ENCODE data around the gene HCN2. TPM values are rescaled to one million over a fixed set of nuclear protein-coding genes. Genes with fewer than 3 reads are reported as not detected.

Gene HCN2
- total and polyA plus RNA-seq, 9 of the 15 experiments (the other 6 are each of a cell fraction or from before 2014, with no cell fraction given) = 0.29 to 4.2 (median 0.82) TPM; not detected in 2

DNA sequence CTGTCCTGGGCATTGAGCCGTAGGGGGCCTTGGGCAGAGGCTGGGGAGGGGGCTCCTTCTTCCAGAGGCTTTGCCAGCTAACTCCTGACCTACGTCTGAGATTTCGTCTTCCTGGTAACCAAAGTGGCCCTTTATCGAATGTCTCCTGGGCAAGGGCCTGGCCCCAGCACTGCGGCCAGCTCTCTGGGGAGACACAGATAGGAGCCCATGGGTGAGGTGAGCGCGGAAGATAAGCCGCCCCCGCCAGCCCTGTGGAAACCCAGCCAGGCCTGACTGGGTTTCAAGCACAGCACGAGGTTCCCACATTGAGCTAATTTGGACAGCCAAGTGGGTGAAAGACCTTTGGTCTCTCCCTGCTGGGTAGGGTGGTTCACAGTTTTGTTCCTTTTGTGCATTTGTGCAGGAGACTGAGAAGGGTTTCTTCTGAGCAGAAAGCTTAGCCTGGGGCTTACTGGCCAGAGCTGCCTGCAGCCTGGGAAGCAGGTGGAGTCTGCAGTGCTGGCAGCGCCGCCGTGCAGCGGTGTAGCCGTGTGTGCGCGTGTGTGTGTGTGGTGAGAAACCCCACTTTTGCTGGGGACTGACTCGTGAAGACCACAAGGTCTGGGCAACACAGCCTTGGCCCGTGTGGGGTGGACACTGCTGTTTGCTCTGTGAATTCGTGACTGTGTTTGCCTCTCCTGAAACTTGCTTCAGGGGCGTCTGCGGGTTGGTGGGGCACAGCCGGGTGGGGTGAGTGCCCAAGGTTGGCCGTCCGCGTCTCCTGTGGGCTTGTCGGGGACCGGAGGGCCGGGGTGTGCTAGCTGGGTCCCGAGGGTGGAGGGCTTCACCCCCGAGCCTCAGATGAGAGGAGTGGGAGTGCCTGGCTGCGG is 14.8 kb upstream of the HCN2 start (continued):
- TF ChIP-seq SIX5 (IDR thresholded peaks at IDR 0.05; ENCODE audit: borderline replicate concordance in 1 of 2, insufficient read depth in 1 of 2, low read depth in 1 of 2, low read length in 2 of 2) (no peak), TBP (optimal IDR thresholded peaks at IDR 0.05; ENCODE audit: low read depth, low read length) (peak; percentile 30), ARID3A (IDR thresholded peaks at IDR 0.05; ENCODE audit: borderline replicate concordance, low read depth, low read length) (no peak), E2F4 (CRISPR knock-in tag; IDR thresholded peaks at IDR 0.05; ENCODE audit: low read depth) (no peak), ZNF764 (CRISPR knock-in tag; IDR thresholded peaks at IDR 0.05; ENCODE audit: low read depth) (no peak), TCF3 (CRISPR knock-in tag; IDR thresholded peaks at IDR 0.05) (peak; percentile 99), MTF1 (CRISPR knock-in tag; IDR thresholded peaks at IDR 0.05; ENCODE audit: borderline replicate concordance) (no peak), MCM2 (IDR thresholded peaks at IDR 0.05; ENCODE audit: low read depth) (no peak), ETV1 (tag; conservative IDR thresholded peaks at IDR 0.05; ENCODE audit: low read depth) (no peak; the same call in 1 of the 2 replicates), SP1 (CRISPR knock-in tag; IDR thresholded peaks at IDR 0.05) (peak; percentile 68; the same call in 1 of the 2 replicates), HLTF (IDR thresholded peaks at IDR 0.05) (no peak), BCOR (IDR thresholded peaks at IDR 0.05) (peak; percentile 97), ZNF436 (CRISPR knock-in tag; IDR thresholded peaks at IDR 0.05) (no peak)
- TF ChIP-seq, protein P1, sequence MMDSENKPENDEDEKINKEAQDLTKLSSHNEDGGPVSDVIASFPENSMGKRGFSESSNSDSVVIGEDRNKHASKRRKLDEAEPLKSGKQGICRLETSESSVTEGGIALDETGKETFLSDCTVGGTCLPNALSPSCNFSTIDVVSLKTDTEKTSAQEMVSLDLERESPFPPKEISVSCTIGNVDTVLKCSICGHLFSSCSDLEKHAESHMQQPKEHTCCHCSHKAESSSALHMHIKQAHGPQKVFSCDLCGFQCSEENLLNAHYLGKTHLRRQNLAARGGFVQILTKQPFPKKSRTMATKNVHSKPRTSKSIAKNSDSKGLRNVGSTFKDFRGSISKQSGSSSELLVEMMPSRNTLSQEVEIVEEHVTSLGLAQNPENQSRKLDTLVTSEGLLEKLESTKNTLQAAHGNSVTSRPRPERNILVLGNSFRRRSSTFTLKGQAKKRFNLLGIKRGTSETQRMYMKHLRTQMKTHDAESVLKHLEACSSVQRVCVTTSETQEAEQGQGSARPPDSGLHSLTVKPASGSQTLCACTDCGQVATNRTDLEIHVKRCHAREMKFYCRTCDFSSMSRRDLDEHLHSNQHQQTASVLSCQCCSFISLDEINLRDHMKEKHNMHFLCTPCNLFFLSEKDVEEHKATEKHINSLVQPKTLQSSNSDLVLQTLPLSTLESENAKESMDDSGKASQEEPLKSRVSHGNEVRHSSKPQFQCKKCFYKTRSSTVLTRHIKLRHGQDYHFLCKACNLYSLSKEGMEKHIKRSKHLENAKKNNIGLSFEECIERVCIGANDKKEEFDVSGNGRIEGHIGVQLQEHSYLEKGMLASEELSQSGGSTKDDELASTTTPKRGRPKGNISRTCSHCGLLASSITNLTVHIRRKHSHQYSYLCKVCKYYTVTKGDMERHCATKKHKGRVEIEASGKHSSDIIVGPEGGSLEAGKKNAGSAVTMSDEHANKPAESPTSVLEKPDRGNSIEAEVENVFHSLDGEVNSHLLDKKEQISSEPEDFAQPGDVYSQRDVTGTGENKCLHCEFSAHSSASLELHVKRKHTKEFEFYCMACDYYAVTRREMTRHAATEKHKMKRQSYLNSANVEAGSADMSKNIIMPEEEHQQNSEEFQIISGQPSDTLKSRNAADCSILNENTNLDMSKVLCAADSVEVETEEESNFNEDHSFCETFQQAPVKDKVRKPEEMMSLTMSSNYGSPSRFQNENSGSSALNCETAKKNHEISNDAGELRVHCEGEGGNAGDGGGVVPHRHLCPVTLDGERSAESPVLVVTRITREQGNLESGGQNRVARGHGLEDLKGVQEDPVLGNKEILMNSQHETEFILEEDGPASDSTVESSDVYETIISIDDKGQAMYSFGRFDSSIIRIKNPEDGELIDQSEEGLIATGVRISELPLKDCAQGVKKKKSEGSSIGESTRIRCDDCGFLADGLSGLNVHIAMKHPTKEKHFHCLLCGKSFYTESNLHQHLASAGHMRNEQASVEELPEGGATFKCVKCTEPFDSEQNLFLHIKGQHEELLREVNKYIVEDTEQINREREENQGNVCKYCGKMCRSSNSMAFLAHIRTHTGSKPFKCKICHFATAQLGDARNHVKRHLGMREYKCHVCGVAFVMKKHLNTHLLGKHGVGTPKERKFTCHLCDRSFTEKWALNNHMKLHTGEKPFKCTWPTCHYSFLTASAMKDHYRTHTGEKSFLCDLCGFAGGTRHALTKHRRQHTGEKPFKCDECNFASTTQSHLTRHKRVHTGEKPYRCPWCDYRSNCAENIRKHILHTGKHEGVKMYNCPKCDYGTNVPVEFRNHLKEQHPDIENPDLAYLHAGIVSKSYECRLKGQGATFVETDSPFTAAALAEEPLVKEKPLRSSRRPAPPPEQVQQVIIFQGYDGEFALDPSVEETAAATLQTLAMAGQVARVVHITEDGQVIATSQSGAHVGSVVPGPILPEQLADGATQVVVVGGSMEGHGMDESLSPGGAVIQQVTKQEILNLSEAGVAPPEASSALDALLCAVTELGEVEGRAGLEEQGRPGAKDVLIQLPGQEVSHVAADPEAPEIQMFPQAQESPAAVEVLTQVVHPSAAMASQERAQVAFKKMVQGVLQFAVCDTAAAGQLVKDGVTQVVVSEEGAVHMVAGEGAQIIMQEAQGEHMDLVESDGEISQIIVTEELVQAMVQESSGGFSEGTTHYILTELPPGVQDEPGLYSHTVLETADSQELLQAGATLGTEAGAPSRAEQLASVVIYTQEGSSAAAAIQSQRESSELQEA (IDR thresholded peaks at IDR 0.05; ENCODE audit: low read depth) = no peak
- TF ChIP-seq, protein P2, sequence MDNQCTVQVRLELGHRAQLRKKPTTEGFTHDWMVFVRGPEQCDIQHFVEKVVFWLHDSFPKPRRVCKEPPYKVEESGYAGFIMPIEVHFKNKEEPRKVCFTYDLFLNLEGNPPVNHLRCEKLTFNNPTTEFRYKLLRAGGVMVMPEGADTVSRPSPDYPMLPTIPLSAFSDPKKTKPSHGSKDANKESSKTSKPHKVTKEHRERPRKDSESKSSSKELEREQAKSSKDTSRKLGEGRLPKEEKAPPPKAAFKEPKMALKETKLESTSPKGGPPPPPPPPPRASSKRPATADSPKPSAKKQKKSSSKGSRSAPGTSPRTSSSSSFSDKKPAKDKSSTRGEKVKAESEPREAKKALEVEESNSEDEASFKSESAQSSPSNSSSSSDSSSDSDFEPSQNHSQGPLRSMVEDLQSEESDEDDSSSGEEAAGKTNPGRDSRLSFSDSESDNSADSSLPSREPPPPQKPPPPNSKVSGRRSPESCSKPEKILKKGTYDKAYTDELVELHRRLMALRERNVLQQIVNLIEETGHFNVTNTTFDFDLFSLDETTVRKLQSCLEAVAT (IDR thresholded peaks at IDR 0.05) = peak in 1 of 2 experiments; percentile 69; a peak in 1 of 4 replicates
